MM.1S (cell line): ENCODE results near the gene SIL1.

ENCODE experiments used
- EZH2 ChIP-seq: fragments of 300-600 bp; sonication (generic); optimal IDR thresholded peaks from 2 replicates; pipeline ENCODE3; 2017; ENCODE audit warnings: low read depth, mild to moderate bottlenecking, antibody characterized with exemption, low read length, mixed read lengths
- TF ChIP-seq, protein P1 (sequence below): fragments of 300-600 bp; sonication (generic); IDR thresholded peaks from 2 replicates; pipeline ENCODE4 v1.5.1; 2016; ENCODE audit warnings: antibody characterized with exemption, low read length, mixed read lengths

DNA sequence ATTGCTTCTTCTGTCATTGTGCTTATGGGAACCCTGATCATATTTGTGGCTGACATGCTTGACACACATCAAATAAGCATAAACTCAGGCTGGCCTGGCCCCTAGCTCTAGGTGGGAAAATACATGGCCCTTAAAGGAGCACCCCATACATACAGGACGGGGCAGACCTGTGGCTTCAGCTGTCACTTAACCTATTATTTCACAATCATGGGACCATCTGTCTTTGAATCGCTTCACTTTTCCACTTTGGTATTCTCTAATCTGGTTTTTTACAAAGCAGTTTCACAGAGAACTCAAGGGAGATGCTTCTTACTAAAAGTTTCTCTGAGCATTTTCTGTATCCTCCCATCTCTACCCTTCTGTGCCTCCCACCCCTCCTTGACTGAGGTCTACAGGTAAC, 288.4 kb downstream of the SIL1 start:
- TF ChIP-seq, protein P1, sequence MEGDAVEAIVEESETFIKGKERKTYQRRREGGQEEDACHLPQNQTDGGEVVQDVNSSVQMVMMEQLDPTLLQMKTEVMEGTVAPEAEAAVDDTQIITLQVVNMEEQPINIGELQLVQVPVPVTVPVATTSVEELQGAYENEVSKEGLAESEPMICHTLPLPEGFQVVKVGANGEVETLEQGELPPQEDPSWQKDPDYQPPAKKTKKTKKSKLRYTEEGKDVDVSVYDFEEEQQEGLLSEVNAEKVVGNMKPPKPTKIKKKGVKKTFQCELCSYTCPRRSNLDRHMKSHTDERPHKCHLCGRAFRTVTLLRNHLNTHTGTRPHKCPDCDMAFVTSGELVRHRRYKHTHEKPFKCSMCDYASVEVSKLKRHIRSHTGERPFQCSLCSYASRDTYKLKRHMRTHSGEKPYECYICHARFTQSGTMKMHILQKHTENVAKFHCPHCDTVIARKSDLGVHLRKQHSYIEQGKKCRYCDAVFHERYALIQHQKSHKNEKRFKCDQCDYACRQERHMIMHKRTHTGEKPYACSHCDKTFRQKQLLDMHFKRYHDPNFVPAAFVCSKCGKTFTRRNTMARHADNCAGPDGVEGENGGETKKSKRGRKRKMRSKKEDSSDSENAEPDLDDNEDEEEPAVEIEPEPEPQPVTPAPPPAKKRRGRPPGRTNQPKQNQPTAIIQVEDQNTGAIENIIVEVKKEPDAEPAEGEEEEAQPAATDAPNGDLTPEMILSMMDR: no peak
- TF ChIP-seq EZH2: no peak
